HG03097 (cell line): ENCODE results near the gene RAB35.

Experiments used
- ATAC-seq: cut with Tn5 transposase; IDR thresholded peaks from one replicate; pipeline ENCODE4 v1.9.1; 2021; ENCODE audit not compliant: unreplicated experiment, low FRiP score

RAB35 gene

GRCh38 chr12:120116441-120116791, at the start of gene RAB35:
Gene RAB35, minus strand, starts transcription at chr12:120116753. Its CDS starts 103 bp downstream, at chr12:120116650.
- ATAC-seq = no peak

GRCh38 chr12:120164293-120164692, 47.7 kb upstream of the RAB35 start:
- no peak for ATAC-seq

- no peak for ATAC-seq
These were observed 46.2 kb upstream of the RAB35 start for GRCh38 chr12:120162763-120163162.

GRCh38 chr12:120161852-120162251, 45.3 kb upstream of the RAB35 start:
- no peak for ATAC-seq

- no peak for ATAC-seq
These were observed 43.1 kb upstream of the RAB35 start for GRCh38 chr12:120159509-120160237.

- ATAC-seq = no peak
These were observed 41.8 kb upstream of the RAB35 start for GRCh38 chr12:120158351-120158750.

GRCh38 chr12:120157678-120158077, 41.1 kb upstream of the RAB35 start:
- ATAC-seq = no peak

GRCh38 chr12:120156315-120157259, 40.0 kb upstream of the RAB35 start:
- no peak for ATAC-seq

- no peak for ATAC-seq
These were observed 38.5 kb upstream of the RAB35 start for GRCh38 chr12:120155072-120155471.

- no peak for ATAC-seq
These were observed 34.5 kb upstream of the RAB35 start for GRCh38 chr12:120150919-120151525.

- ATAC-seq = no peak
These were observed 31.5 kb upstream of the RAB35 start for GRCh38 chr12:120148011-120148410.

GRCh38 chr12:120145164-120145563, 28.6 kb upstream of the RAB35 start:
- ATAC-seq = no peak

- no peak for ATAC-seq
These were observed 27.7 kb upstream of the RAB35 start for GRCh38 chr12:120144215-120144614.

GRCh38 chr12:120142231-120142877, 25.8 kb upstream of the RAB35 start:
- no peak for ATAC-seq

GRCh38 chr12:120141336-120141735, 24.8 kb upstream of the RAB35 start:
- ATAC-seq = no peak

- no peak for ATAC-seq
These were observed 24.1 kb upstream of the RAB35 start for GRCh38 chr12:120140603-120141002.

- ATAC-seq = no peak
These were observed 23.4 kb upstream of the RAB35 start for GRCh38 chr12:120139958-120140357.

GRCh38 chr12:120138366-120138765, 21.8 kb upstream of the RAB35 start:
- ATAC-seq = no peak

GRCh38 chr12:120137833-120138232, 21.3 kb upstream of the RAB35 start:
- no peak for ATAC-seq

- no peak for ATAC-seq
These were observed 19.7 kb upstream of the RAB35 start for GRCh38 chr12:120136093-120136770.
